HCT116 (cell line): ENCODE measurements around the gene CDK5R1.

Source experiments
- CEBPB ChIP-seq: IDR thresholded peaks from 2 replicates; pipeline ENCODE4 v1.6.1; 2012; ENCODE audit warnings: low read depth
- POLR2AphosphoS5 ChIP-seq: IDR thresholded peaks from 2 replicates; pipeline ENCODE4 v1.6.1; 2011; ENCODE audit warnings: mild to moderate bottlenecking, low read depth, low read length, moderate library complexity
- SIN3A ChIP-seq: IDR thresholded peaks from 2 replicates; pipeline ENCODE4 v1.6.1; 2012; ENCODE audit warnings: low read depth
- TCF7L2 ChIP-seq: IDR thresholded peaks from 2 replicates; pipeline ENCODE4 v1.7.0; 2011; ENCODE audit warnings: borderline replicate concordance, inconsistent platforms; ENCODE audit not compliant: insufficient read depth, insufficient read length; ENCODE audit errors: extremely low read depth
- TF ChIP-seq, protein P1 (sequence below), 3 experiments: fragments of 200-600 bp in 1 of 3; sonication (generic) in 1 of 3; IDR thresholded peaks in 2 of 3; conservative IDR thresholded peaks in 1 of 3; 2 replicates each; pipeline ENCODE4 v1.5.1; 2012 to 2017; ENCODE audit warnings: low read depth in 2 of 3, low read length in 2 of 3, antibody characterized with exemption in 1 of 3, borderline replicate concordance in 1 of 3, control low read depth in 1 of 3, mild to moderate bottlenecking in 1 of 3, mixed read lengths in 1 of 3, mixed run types in 1 of 3, moderate library complexity in 1 of 3; ENCODE audit not compliant: insufficient read depth in 1 of 3
- TF ChIP-seq, protein P2 (sequence below): IDR thresholded peaks from 2 replicates; pipeline ENCODE4 v1.6.1; 2012; ENCODE audit warnings: low read depth

DNA sequence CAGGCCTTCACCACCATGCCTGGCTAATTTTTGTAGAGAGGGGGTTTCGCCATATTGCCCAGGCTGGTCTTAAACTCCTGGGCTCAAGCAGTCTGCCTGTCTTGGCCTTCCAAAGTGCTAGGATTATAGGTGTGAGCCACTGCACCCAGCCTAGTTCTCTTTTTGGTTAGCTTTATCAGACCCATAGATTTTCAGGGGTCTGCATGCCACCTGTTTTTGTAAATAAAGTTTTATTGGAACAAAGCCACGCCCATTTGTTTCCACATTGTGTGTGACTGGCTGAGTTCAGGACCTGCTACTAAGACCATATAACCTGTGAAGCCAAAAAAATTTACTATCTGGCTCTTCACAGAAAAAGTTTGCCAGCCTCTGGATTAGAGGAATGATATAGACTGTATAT lies 34.9 kb upstream of the CDK5R1 start:
- TF ChIP-seq, protein P1, sequence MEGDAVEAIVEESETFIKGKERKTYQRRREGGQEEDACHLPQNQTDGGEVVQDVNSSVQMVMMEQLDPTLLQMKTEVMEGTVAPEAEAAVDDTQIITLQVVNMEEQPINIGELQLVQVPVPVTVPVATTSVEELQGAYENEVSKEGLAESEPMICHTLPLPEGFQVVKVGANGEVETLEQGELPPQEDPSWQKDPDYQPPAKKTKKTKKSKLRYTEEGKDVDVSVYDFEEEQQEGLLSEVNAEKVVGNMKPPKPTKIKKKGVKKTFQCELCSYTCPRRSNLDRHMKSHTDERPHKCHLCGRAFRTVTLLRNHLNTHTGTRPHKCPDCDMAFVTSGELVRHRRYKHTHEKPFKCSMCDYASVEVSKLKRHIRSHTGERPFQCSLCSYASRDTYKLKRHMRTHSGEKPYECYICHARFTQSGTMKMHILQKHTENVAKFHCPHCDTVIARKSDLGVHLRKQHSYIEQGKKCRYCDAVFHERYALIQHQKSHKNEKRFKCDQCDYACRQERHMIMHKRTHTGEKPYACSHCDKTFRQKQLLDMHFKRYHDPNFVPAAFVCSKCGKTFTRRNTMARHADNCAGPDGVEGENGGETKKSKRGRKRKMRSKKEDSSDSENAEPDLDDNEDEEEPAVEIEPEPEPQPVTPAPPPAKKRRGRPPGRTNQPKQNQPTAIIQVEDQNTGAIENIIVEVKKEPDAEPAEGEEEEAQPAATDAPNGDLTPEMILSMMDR (IDR thresholded peaks at IDR 0.05 in 2 of 3, conservative IDR thresholded peaks at IDR 0.05 in 1 of 3; ENCODE audit: borderline replicate concordance in 1 of 3, insufficient read depth in 1 of 3, low read depth in 2 of 3, low read length in 2 of 3) = no peak
- TF ChIP-seq SIN3A (no peak), POLR2AphosphoS5 (no peak), TCF7L2 (no peak), CEBPB (no peak)
- TF ChIP-seq, protein P2, sequence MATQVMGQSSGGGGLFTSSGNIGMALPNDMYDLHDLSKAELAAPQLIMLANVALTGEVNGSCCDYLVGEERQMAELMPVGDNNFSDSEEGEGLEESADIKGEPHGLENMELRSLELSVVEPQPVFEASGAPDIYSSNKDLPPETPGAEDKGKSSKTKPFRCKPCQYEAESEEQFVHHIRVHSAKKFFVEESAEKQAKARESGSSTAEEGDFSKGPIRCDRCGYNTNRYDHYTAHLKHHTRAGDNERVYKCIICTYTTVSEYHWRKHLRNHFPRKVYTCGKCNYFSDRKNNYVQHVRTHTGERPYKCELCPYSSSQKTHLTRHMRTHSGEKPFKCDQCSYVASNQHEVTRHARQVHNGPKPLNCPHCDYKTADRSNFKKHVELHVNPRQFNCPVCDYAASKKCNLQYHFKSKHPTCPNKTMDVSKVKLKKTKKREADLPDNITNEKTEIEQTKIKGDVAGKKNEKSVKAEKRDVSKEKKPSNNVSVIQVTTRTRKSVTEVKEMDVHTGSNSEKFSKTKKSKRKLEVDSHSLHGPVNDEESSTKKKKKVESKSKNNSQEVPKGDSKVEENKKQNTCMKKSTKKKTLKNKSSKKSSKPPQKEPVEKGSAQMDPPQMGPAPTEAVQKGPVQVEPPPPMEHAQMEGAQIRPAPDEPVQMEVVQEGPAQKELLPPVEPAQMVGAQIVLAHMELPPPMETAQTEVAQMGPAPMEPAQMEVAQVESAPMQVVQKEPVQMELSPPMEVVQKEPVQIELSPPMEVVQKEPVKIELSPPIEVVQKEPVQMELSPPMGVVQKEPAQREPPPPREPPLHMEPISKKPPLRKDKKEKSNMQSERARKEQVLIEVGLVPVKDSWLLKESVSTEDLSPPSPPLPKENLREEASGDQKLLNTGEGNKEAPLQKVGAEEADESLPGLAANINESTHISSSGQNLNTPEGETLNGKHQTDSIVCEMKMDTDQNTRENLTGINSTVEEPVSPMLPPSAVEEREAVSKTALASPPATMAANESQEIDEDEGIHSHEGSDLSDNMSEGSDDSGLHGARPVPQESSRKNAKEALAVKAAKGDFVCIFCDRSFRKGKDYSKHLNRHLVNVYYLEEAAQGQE = no peak
